GM13977 (cell line): ENCODE measurements around the gene SUPT16H.

ENCODE experiments used
- DNase-seq: peaks from one replicate; pipeline ENCODE4 v3.0.0; 2012; ENCODE audit warnings: low spot score
- CTCF ChIP-seq: IDR thresholded peaks from 2 replicates; pipeline ENCODE4 v1.5.1; 2012; ENCODE audit warnings: mild to moderate bottlenecking, control low read depth; ENCODE audit not compliant: insufficient read depth; ENCODE audit errors: extremely low read depth, missing control alignments
- in situ Hi-C: fragments of 300-500 bp; cut with MboI; formaldehyde crosslinking; loops from one replicate; pipeline ENCODE4 v1.12.0; 2022; ENCODE audit warnings: low sequenced_read_pairs, low pct_unique_long_range_greater_than_20kb, mixed read lengths, inconsistent platforms; ENCODE audit not compliant: unreplicated experiment

Gene SUPT16H

GRCh38 chr14:21320913-21321312 is 62.9 kb downstream of the SUPT16H start:
- in situ Hi-C loops: no loop called here
- DNase-seq: no peak
- TF ChIP-seq CTCF: no peak

GRCh38 chr14:21317398-21317797 is 66.4 kb downstream of the SUPT16H start:
- in situ Hi-C loops: no loop called here
- no peak for TF ChIP-seq CTCF
- DNase-seq: peak; percentile 34

DNA sequence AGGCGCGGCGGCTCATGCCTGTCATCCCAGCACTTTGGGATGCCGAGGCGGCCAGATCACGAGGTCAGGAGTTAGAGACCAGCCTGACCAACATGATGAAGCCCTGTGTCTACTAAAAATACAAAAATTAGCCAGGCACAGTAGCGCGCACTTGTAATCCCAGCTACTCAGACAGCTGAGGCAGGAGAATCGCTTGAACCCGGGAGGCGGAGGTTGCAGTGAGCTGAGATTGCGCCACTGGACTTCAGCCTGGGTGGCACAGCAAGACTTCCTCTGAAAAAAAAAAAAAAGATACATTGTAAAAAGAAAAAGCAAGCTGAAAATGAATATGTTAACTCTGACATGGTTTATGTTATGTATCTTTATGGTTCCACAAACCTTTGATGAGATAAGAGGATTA is 70.3 kb downstream of the SUPT16H start:
- DNase-seq: no peak
- no peak for TF ChIP-seq CTCF
- in situ Hi-C loops: no loop called here

GRCh38 chr14:21311614-21312013 is 72.2 kb downstream of the SUPT16H start:
- no peak for DNase-seq
- in situ Hi-C loops: no loop called here
- TF ChIP-seq CTCF: no peak

DNA sequence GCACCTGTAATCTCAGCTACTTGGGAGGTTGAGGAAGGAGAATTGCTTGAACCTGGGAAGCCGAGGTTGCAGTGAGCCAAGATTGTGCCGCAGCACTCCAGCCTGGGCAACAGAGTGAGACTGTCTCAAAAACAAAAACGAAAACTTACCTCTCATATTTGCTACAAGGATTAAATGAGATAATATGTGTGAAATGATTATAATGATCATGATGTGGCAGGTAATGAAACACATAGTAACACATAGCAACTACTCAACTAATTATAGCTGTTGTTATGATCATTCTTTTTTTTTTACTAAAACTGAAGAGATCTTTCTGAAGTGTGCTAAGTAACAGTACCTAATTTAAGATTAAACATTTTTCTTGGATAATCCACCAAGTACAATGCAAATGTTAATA is 73.9 kb downstream of the SUPT16H start:
- no peak for DNase-seq
- in situ Hi-C loops: no loop called here
- no peak for TF ChIP-seq CTCF

GRCh38 chr14:21309238-21309636 is 74.6 kb downstream of the SUPT16H start:
- no peak for TF ChIP-seq CTCF

More at GRCh38 chr14:21309238-21309636, 74.6 kb downstream of the SUPT16H start:
- no peak for DNase-seq
- in situ Hi-C loops: no loop called here
